Calu3 (cell line): ENCODE measurements around the gene FTCD. TPM values are rescaled to one million over a fixed set of nuclear protein-coding genes. Genes with fewer than 3 reads are reported as not detected.
A peak's percentile ranks its signal among the peaks of the same experiment; 100 is the strongest.

Source experiments
- BruUV-seq: library from RNA; stranded (reverse); fragments of 400-500 nt; replicated peaks from 2 replicates; lab custom pipeline; 2021; lab: Mats Ljungman, UMichigan
- CTCF ChIA-PET: fragments of 300-600 bp; sonication (Branson Sonifier 250); formaldehyde crosslinking; loops from one replicate; lab custom pipeline; 2022; ENCODE audit warnings: antibody characterized with exemption; lab: Charles Lee
- DNase-seq: peaks from one replicate; pipeline ENCODE4 v3.0.0; 2022
- H3K27ac Mint-ChIP-seq: one replicate; pipeline ENCODE4 v1.8.0; 2022; ENCODE audit warnings: mixed read lengths; ENCODE audit not compliant: unreplicated experiment
- H3K27me3 Mint-ChIP-seq: one replicate; pipeline ENCODE4 v1.8.0; 2022; ENCODE audit warnings: mixed read lengths; ENCODE audit not compliant: unreplicated experiment
- H3K36me3 Mint-ChIP-seq: one replicate; pipeline ENCODE4 v1.8.0; 2022; ENCODE audit warnings: mild to moderate bottlenecking, moderate library complexity, mixed read lengths; ENCODE audit not compliant: insufficient read depth, unreplicated experiment
- H3K4me1 Mint-ChIP-seq: one replicate; pipeline ENCODE4 v1.8.0; 2022; ENCODE audit warnings: mild to moderate bottlenecking, low read depth, mixed read lengths; ENCODE audit not compliant: unreplicated experiment
- H3K4me3 Mint-ChIP-seq: one replicate; pipeline ENCODE4 v1.8.0; 2022; ENCODE audit warnings: mild to moderate bottlenecking, low read depth, moderate library complexity, mixed read lengths; ENCODE audit not compliant: unreplicated experiment
- H3K9me3 Mint-ChIP-seq: one replicate; pipeline ENCODE4 v1.8.0; 2022; ENCODE audit warnings: low read depth, mixed read lengths; ENCODE audit not compliant: unreplicated experiment
- CTCF ChIP-seq: fragments of 200-600 bp; IDR thresholded peaks from one replicate; pipeline ENCODE4 v1.8.0; 2022; ENCODE audit warnings: antibody characterized with exemption; ENCODE audit not compliant: unreplicated experiment
- intact Hi-C: fragments of 100-400 bp; cut with micrococcal nuclease; formaldehyde crosslinking; loops from one replicate; pipeline ENCODE4 v1.10.0; 2022; ENCODE audit not compliant: unreplicated experiment
- total RNA-seq: library from RNA; stranded (reverse); gene quantifications from 2 replicates; pipeline ENCODE4 v1.2.3, GENCODE V29; 2022

FTCD gene
- total RNA-seq, 1 experiment from 2014 or later: 0.31 TPM

GRCh38 chr21:46189959-46190490, 34.6 kb upstream of the FTCD start:
- Mint-ChIP-seq H3K27ac (no peak overlapping the region), H3K27me3 (no peaks in the 10 kb centered on the region), H3K4me1 (peaks cover 16% of the 10 kb centered on the region), H3K9me3 (no peaks in the 10 kb centered on the region), H3K4me3 (no peak overlapping the region), H3K36me3 (peaks cover 27% of the 10 kb centered on the region)
- CTCF ChIA-PET: no interaction called here
- TF ChIP-seq CTCF: no peak
- no peak for DNase-seq
- intact Hi-C loops: no loop called here
- BruUV-seq: no TSS peak

DNA sequence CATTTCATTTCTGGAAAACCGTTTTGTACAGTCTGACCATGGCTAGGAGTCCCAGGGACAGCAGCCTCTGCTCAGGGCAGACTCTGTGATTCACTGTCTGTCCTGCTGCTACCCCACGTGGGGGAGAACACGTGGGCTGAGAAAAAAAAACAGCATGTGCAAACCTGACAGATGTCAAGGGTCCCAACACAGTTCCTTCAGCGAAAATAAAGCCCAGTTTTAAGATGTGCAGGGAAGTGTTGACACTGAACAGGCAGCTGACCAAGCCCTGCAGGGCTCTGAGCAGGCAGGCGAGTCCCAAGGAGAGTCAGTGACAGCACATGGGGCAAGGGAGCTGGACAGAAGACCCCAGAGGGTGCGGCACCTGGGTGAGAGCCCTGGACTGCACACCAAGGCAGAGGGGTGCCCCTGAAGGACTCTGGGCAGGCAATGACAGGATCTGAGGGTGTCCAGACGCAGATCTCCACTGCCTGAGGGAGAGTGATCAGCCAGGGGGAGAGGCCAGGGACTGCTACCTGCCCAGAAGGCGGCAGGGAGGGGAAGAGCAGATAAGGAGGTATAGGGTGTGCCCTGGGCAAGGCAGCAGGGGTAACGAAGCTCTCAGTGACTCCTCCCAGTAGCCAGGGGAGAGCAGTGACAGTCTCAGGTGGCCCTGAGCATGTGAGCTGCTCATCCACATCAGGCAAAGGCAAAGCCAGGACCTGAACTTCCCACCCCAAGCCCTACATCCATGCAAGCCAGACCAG, 34.0 kb upstream of the FTCD start:
- BruUV-seq: no TSS peak
- intact Hi-C loops: no loop called here
- DNase-seq: no peak
- CTCF ChIA-PET: no interaction called here
- H3K36me3 Mint-ChIP-seq: peaks cover 32% of the 10 kb centered on the region
- H3K27me3 Mint-ChIP-seq: no peaks in the 10 kb centered on the region
- peaks cover 16% of the 10 kb centered on the region for H3K4me1 Mint-ChIP-seq
- TF ChIP-seq CTCF: no peak
- no peak overlapping the region for H3K27ac Mint-ChIP-seq
- H3K4me3 Mint-ChIP-seq: no peak overlapping the region
- H3K9me3 Mint-ChIP-seq: no peaks in the 10 kb centered on the region

GRCh38 chr21:46188226-46189212, 33.1 kb upstream of the FTCD start:
- intact Hi-C loops: no loop called here
- peak; percentile 29 for DNase-seq
- no peaks in the 10 kb centered on the region for H3K27me3 Mint-ChIP-seq
- peaks cover 32% of the 10 kb centered on the region for H3K36me3 Mint-ChIP-seq
- no peaks in the 10 kb centered on the region for H3K9me3 Mint-ChIP-seq
- CTCF ChIA-PET: no interaction called here
- no peak overlapping the region for H3K4me3 Mint-ChIP-seq
- no TSS peak for BruUV-seq
- H3K4me1 Mint-ChIP-seq: peaks cover 16% of the 10 kb centered on the region
- TF ChIP-seq CTCF: no peak
- no peak overlapping the region for H3K27ac Mint-ChIP-seq

DNA sequence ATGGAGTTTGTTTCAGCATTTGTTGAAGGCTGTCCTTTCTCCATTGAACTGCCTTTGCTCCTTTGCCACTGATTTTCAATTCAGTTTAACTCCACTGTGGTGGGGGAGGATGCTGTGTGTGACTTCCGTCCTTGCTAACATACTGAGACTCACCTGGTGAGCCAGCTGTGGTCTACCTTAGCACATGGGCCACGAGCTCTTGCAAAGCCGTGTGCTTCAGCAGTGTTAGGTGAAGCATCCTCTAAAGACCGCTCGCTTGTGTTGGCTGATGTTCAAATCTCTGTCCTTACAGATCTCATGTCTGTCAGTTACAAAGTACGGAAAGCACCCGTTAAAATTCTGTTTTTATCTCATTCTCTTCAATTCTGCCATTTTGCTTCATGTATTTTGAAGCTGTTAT, 32.4 kb upstream of the FTCD start:
- intact Hi-C loops: no loop called here
- DNase-seq: no peak
- H3K36me3 Mint-ChIP-seq: peaks cover 37% of the 10 kb centered on the region
- no peaks in the 10 kb centered on the region for H3K9me3 Mint-ChIP-seq
- TF ChIP-seq CTCF: no peak
- CTCF ChIA-PET: no interaction called here
- H3K4me3 Mint-ChIP-seq: no peak overlapping the region
- H3K4me1 Mint-ChIP-seq: peaks cover 16% of the 10 kb centered on the region
- BruUV-seq: no TSS peak
- no peaks in the 10 kb centered on the region for H3K27me3 Mint-ChIP-seq
- H3K27ac Mint-ChIP-seq: no peak overlapping the region
